T-helper 2 cell treated with Interferon-gamma antibody and Interleukin-4, amounts not matched to agents 100 ng/mL and 5 ng/mL, for 36 hours (primary cell): ENCODE measurements around the gene PPFIBP1. TPM values are rescaled to one million over a fixed set of nuclear protein-coding genes. Genes with fewer than 3 reads are reported as not detected.
"Not testable (repeated sequence)": the region's sequence is repeated elsewhere in the genome, so short reads cannot be mapped to it uniquely, and the experiment has no call there.

Experiments
- intact Hi-C: fragments of 100-400 bp; cut with micrococcal nuclease; formaldehyde crosslinking; loops from one replicate; pipeline ENCODE4 v1.15.1; 2023
- total RNA-seq: library from RNA; stranded (reverse); gene quantifications from 2 replicates; pipeline ENCODE4 v1.2.3, GENCODE V29; 2022

PPFIBP1 gene
- total RNA-seq, 1 donor from 2014 or later, result 13.6 TPM

DNA sequence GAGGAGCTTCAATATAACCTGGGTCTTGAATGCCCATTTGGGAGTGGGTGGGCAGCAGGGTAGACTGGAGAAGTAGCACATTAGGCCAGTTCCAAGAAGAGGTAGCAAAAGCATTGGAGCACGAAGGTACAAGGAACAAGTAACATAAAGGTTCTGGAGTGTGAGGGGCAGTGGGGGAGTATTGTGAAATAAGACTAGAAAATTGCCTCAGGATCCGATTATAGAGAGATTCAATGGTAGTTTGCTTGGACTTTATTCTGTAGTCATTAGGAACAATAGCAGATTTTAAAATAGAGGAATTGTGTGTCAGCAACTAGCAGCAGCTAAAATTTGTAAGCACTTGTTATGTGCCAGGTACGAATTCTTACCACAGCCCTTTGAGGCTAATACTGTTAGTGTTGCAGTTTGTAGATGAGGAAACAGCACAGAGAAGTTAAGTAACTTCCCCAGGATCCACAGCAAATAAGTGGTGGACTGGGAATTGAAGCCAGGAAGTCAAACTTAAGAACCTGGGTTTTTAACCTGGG lies 61.8 kb downstream of the PPFIBP1 start:
- intact Hi-C loops, result no loop called here

DNA sequence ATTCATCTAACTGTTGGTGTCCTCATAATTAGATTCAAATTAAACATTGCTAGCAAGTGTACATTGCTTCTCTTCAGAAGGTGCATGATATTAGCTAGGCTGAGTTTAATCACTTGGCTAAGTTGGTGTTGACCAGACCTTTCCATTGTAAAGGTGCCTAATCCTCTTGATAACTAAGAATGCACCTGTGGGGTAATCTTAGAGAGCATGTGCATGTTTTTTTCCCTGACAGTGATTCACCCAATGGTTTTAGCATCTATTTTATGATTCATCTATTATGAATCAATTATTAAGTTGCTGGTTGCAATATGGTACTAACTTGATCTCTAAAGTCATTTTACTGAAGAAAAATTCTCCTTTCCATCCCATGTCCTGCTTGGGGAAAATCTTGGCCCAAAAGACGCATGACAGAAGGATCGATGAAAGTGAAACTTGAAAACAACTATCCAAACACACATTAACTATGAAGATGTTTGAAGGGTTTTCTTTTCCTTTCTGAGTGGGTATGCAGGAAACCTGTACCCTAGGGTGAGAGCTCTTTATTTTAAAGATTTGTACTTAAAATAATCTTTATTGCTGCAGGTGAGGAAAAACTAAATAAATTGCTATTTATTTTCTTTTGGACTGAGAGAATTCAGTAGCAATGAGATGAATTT lies 64.2 kb downstream of the PPFIBP1 start:
- intact Hi-C loops, result not testable (repeated sequence)

DNA sequence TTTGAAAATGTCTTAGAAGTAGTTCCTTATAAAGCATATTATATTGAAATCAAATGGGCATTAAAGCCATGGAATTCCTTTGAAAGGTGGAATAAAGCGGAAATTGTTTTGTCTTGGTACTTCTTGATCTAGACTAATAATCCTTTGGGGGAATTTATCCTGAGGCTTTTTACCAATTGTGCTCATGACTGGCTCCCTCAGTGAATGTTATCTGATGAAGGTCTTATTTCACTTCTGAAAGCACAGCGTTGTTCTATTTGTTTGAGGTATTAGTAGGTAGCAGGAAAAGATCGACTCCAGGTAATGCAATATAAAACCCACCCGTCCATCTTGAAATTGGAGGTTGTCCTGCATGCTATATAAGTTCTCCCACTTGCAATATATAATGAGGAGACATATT lies 64.8 kb downstream of the PPFIBP1 start:
- intact Hi-C loops, result no loop called here

DNA sequence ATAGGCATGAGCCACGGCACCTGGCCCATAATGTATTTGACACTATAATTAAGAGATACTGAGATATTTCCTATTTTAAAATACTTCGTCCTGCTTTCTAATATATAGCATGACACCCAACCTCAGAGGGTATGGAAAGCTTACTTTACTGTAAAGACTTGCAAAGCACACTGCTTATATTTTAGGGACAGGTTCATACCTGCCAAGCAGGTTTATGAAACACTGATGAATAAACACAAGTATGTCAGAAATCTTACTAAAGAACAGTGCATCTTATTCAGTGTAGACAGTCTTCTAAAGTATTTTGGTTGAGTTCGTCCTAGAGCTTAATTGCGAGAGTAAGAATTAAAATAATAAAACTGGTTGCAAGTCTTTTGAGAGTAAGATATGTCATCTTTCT lies 65.4 kb downstream of the PPFIBP1 start:
- intact Hi-C loops, result no loop called here

DNA sequence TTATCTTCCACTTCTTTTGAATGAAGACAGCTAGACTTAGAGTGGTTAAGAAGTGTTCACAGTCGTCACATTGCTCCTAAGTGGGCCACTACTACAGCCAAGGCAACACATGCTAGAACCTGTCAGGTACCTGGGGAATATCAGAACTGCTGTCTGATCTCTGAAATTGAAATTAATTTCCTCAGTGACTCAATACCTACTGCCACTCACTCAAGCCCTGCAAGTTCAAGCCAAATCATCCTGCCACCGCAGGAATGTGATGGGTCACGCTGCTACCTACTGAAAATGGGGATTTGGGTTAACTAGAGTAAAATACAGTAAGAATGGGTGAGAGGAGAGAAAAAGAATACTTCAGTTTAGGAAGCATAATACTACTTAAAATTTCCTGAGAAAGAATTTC lies 67.7 kb downstream of the PPFIBP1 start:
- intact Hi-C loops, result not testable (repeated sequence)

DNA sequence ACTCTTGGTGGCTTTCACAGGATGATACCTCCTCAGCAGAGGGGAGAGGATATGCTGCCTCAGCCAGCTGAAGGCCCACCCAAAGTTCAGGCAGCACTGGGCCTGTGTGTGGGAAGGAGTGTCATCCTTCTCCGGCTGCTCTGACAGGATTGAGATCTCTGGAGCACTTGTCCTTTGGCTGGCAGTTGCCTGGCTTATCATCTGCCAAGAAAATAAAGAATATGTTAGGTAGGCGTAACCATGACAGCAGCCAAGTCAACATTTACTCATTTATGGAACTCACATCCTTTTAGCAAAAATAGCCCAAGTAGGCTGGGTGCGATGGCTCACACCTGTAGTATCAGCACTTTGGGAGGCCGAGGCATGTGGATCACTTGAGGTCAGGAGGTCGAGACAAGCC lies 68.5 kb downstream of the PPFIBP1 start:
- intact Hi-C loops, result no loop called here

DNA sequence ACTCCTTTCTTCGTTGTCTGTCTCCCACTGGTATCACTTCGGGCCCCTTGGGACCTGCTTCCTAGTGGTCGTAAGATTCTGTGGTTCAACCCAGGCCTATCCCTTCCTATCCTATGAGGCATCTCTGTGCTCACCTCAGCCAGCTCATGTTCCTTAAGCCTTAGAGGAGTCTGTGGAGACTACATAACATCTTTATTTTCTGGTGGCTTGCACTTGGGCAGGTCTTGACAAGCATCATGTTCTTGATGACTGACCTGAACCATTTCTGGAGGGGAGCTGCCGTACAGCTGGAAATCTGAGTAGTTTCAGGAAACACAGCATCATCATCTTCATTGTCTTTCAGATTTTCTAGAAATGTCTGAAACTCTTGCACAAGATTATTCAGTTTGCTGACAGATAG lies 69.3 kb downstream of the PPFIBP1 start:
- intact Hi-C loops, result no loop called here

DNA sequence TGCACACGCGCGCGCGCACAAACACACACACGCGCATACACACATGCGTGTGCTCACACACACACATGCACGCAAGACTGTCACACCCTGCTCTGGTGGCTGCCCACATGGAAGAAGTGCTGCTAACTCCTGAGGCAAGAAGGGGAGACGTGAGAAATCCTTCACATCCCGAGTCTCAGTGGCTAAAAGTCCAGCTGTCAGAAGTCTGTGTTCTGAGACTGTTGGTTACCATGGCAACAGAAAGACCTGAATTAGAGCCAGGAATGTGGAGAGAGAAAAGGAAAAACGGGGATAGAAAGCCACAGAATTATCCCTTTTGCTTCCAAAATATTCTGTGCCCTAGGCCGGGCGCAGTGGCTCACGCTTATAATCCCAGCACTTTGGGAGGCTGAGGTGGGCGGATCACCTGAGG lies 71.2 kb downstream of the PPFIBP1 start:
- intact Hi-C loops, result no loop called here

DNA sequence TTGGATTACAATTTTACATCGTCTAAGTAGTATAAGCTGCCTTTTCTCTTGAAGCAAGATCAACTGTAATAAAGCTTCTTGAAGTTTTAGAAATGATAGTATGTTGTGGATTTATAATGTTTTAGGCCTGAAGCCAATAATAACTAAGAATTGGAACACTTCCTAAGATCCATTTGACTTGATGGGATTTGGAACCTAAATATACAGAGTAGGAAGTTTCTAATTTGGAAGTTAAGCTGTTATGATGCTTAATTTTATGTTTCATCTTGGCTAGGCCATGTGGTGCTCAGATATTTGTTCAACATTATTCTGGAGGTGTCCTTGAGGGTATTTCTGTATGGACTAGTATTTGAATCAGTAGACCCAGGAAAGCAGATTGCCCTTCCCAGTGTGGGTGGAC lies 74.9 kb downstream of the PPFIBP1 start:
- intact Hi-C loops, result not testable (repeated sequence)

DNA sequence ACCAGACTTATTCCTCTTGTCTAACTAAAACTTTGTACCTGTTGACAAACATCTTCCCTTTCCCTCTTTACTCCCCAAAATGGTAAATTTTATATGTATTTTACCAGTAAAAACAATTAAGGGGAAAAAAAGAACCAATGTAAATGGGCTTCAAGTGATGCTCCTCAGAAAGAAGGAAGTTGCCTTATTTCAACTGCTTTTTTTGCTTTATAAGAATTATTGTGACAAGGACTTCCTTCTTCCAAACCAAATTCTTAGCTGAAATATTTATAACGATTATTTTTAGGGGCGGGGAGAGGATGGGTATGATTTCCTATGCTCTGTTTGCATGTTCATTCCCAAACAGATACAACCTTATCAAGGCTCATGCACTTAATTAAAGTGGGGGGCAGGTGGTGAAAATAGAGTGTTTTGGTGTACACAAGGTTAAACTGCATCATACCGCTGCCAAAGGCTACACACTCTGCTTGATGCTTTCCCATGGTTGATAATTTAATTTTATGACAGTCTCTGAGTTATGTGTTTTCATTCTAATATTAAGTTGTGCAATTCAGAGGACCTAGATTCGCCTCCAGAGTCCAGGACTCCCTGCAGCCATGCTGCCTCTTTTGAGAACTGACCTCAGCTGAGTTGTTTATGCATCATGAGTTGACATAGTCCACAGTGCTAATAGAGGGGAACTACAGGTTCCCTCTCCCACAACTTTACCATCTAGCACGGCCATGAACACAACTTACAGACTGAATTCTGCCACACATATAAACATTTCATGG lies 77.2 kb downstream of the PPFIBP1 start:
- intact Hi-C loops, result not testable (repeated sequence)

DNA sequence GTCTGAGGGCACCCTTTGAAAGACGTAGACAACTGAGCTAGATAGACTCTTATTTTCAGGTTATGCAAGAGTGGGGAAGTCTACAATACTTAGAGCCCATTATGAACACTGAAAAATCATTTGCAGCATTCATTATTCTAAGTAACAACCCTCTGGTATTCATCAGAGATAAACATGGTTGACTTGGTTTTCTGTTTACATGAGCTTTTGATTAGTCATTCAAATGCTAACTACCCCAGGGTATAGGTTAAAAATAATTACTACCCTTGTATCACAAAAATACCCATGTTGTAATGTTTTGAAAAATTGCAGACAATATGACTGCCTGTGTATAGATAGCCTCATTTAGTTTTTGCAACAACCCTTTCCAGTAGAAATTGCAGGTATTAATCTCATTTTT lies 78.5 kb downstream of the PPFIBP1 start:
- intact Hi-C loops, result no loop called here

DNA sequence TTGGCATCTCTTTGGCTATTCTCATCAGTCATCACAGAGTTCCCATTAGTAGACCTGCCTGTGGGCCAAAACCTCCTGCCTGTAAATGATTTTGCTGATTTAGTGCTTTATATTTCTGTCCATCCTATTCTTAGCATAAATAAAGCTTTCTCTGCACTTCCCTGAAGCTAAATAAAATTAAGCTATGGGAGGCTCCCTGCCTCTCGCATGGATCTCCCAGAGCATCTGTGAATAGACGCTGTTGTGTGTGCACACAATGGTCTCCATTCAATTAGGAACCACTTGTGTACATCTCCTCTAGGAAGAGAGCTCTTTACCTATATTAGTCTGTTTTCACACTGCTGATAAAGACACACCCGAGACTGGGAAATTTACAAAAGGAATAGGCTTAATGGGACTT lies 80.4 kb downstream of the PPFIBP1 start:
- intact Hi-C loops, result no loop called here

DNA sequence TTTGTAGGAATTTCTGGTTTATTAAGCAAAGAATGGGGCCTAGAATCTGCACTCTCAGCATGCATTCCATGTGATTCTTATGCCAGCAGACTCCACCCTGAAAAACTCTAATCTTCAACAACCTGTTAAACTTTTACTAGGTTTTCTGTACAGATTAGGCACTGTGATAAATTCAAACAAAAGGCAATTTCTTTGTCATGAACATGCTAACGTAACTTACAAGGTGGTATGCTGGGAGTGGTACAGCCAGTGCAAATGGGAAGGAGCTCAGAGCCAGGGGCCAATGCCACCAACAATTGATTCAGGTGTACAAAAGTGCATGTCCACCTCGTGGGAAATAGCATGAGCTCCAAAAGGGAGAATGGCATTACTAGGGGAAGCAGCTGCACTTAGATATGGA lies 83.0 kb downstream of the PPFIBP1 start:
- intact Hi-C loops, result no loop called here

DNA sequence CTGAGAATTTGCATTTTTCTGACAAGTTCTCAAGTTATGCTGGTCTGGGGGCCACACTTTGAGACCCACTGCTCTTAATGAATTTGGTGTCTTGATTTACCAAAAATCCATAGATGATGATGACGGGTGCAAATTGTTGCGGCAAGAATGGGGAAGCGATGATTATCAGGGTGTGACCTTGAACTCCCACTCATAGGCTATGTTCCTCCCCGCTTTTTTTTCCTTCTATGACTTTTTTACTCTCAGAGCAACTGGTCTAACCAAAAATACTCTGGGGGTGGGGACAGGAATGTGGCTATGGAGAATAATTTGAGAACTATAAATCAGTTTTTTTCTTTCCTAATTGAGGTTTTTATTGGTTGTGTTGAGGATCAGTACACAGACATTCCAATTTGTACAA lies 83.6 kb downstream of the PPFIBP1 start:
- intact Hi-C loops, result no loop called here

DNA sequence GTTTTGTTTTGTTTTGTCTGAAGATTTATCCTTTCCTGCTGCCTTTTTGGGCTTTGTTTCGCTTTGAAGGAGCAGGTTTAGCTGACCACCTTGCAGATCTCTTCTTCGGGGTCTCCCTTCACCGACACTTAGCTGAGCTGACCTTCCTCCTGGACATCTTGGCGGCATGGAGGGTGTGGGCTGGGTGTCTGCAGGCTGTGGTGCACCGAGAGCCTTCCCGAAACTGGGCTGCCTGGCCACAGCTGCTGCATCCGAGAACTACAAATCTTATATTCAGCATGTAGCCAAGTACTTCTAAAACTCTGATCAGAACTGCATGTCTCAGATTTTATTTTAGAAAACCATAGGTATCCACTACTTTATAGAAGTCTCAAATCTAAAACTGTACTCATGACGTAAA lies 84.9 kb downstream of the PPFIBP1 start:
- intact Hi-C loops, result no loop called here

DNA sequence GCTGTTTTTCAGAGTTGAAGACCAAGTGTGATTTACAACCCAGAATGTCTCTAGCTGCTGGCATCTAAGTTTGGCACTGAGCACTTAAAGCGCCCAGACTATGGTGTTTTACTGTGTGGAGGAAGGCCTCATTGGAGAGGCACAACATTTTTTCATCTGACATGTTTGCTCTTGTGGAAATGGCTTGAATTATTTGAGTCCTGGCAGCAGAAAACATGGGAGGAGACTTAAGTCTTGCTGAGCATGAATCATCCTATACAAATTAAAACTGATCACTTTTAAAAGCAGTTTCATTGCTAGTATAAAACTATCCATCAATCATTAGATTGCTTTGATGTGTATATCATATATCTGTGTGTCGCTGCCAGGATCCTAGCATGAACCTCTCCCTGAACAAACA lies 86.4 kb downstream of the PPFIBP1 start:
- intact Hi-C loops, result no loop called here

DNA sequence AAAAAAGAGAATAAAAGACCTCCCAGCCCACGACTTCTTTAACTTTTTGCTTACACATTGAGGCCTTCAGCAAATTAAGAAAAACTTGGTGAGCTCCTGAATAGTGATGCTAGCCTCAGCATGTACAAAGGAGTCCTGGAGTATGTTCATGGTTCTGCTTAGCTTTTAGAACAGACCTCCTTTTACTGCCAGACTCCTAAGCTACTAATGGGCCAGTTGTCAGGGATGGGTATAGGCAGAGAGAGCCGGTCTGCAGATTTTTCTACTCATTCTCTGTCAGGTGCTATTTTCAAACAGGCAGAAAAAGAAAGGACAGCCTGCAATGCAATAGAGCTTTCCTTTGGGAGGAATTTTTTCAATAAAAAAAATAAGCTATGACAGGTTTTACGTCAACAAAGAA lies 90.4 kb downstream of the PPFIBP1 start:
- intact Hi-C loops, result no loop called here

DNA sequence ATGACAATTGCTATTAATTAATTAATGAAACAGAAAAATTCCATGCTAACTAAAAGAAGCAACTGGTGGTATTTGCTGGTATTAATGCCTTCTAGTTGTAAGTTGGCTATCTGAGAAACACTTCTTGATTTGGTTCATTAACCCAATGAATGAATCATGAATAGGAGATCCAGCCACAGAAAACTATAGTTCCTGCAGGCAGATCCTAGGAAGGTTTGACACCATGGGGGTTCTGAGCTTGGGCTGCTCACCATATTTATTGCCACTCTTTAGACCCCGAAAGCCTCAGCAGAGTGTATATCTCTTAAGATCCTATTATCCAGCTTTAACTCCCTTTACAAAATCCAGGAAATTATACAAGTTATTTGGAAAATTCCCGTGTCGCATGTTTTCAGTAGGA lies 90.9 kb downstream of the PPFIBP1 start:
- intact Hi-C loops, result no loop called here

DNA sequence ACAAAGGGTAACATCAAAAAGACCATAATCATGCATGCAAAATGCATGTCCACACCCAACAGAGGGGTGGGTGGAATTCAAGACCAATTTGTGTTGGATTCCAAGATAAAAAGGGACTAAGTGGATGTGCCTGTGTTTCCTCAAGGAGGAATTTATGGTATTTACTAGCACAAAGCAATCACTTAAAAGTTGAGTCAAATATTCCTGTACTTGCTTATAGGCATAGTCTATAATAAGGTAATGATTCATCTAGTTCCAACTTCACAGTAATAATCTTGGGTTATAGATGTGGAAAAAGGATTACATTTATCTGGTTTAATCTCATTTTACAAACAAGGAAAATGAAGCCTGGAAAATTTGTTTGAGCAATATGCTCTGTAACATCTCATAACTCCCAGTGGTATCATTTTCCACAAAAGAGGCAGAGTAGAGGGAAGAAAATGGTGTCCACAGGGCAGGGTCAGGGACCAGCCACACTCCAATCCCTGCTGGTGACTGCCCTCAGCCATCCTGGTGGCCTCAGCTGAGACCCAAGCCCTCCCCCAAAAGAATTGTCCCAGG lies 91.4 kb downstream of the PPFIBP1 start:
- intact Hi-C loops, result no loop called here

DNA sequence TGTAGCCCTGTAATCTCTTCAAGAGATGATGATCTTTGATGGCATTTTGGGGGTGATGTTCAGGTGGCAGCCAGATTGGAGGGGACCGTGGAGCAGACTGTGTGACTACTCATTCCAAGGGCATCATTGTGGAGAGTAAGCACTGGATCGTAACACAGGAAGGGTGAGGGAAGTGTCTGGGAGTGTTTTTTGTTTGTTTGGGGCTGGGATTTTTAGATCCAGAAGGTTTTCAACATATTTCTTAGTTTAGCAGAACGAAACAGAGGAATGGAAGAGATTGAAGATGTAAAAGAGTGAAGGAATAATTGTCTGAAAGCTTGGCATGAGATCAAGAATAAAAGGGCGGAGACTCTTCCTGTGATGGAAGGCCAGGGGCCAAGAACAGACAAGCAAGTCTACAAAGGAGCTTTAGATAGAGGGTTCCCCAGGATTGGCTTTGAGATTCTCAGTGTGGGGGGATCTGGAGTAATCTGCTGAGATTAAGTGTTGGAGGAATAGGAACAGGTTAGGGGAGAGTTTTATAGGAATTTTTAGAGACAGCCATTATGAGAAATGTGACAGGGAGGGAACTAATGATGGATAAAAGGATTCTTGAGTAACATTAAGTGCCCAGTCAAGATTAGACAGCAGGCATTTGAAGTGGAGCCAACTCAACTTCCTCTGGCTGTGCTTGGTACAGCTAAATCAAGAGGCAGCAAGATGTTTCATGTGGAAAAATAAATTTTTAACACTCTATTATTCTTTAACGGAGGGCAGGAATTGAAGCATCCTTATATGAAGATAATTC lies 92.5 kb downstream of the PPFIBP1 start:
- intact Hi-C loops, result no loop called here

DNA sequence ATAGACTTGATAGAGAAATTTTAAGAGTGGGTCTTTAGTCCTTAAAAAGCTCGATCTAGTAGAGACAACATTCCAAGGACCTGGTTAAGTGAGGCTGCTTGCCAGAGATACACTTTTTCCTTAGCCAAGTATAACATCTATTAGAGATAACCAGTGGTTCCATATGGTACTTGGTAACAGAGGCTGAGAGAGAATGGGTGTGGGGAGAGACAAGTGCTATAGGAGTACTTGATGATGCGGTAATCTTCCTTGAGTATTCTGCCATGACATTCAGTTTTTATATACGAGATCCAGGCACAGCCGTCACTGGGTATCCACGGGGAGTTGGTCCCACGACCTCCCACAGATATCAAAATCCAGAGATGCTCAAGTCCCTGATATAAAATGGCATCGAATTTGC lies 94.8 kb downstream of the PPFIBP1 start:
- intact Hi-C loops, result no loop called here

DNA sequence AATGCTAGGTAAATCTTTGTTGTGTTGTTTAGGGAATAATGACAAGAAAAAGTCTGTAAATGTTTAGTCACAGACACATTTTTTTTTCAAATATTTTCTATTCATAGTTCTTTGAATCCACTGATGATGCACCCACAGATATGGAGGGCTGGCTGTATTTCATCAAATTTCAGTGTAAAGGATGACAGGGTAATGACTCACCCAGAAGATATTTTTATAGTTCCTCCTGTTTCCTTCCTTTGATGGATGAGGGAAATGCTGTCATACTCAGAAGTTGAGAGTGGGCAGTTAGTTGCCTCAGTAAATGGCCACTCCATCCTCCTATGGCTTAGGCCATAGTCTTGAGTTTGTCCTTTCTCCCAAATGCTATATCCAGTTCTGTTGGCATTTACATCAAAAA lies 95.3 kb downstream of the PPFIBP1 start:
- intact Hi-C loops, result no loop called here
